ENCODE data around the gene PRDM8.
"Not testable (repeated sequence)": the region's sequence is repeated elsewhere in the genome, so short reads cannot be mapped to it uniquely, and the experiment has no call there.

Gene PRDM8

DNA sequence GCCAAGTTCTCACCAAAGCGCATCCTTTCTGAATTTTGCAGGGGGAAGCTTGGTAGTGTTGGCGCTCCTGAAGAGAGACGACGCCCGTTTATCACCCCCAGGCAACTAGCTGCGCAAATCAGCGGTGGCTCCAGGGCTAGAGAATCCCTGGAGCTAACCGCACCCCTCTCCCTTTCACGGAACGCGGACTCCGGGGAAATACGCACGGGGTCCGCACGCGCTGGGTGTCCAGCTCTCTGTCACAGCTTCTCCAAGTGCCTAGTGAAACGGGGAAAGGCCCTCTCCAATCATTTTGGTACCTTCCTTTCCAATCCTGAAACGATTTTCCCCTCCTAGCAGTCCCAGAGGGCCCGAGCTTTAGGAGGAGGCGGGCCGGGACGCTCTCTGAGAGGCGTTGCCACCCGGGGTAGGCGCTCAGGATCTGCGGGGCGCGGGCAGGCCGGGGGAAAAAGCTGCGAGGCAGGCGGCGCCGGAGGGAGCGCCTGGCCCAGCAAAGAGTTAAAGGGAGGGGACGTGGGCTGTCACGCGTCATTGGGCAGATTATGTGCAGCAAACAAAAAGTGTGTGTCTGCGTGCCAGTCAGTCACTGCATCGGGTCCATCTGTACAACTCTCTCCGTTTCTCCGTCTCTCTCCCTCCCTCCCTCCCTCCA lies at the start of gene PRDM8:
PRDM8 (plus strand) TSS at position 582 of the 652 bp plus-strand sequence. CDS start 2,578 bp downstream, outside the sequence.
- in situ Hi-C loops (cut with HindIII; ENCODE audit: low sequenced_read_pairs): no loop called here

DNA sequence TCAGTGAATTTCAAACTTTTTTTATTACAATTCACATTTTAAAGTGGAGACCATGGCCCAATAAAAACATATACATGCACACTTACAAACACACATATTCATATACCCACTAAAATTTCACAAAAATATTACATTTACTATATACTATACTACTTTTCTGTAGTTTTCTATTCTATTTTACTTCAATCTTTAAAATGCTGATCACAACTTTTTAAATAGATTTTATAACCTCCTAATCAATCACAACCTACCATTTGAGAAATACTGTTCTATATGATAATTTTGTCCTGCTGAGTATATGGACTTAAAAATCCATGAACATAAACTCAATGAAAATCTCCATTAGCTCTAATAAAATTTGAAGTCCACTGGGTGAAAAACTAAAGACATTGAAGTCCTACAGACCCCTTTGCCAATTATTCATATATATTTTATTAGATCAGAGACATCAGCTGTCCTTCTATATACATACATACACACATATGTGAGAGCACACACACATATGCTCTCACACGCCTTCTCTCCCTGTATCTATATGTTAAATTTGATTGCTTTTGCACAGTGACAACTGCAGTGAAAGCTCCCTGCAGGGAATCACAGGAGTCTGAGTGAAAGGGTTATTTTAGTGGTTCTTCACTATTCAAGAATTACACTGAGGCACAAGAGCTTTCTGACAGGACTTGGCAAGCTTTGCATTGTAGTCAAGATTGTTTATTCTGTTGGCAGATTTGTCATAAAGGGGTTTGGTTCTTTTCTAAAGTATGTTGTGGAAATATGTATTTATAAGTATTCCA lies 46.7 kb upstream of the PRDM8 start:
- in situ Hi-C loops (cut with HindIII; ENCODE audit: low sequenced_read_pairs): no loop called here

DNA sequence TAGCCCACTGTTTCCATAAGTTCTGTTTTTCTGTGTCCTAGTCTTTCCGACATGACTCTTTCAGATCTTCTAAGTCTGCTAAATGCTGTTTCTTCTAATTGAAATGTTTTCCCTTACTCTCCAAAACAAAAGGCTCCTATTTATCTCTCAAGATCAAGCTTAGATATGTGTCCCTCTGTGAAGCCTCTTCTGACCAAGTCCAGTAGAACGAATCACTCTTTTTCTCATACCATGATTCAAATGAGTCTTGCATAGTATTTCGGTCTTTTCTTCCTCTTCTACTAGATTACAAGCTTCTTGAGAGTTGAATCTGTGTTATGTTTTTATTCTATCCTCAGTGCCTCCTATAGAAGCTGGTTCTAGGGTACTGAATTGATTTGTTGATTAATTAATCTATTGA lies 45.3 kb upstream of the PRDM8 start:
- in situ Hi-C loops (cut with HindIII; ENCODE audit: low sequenced_read_pairs): no loop called here

DNA sequence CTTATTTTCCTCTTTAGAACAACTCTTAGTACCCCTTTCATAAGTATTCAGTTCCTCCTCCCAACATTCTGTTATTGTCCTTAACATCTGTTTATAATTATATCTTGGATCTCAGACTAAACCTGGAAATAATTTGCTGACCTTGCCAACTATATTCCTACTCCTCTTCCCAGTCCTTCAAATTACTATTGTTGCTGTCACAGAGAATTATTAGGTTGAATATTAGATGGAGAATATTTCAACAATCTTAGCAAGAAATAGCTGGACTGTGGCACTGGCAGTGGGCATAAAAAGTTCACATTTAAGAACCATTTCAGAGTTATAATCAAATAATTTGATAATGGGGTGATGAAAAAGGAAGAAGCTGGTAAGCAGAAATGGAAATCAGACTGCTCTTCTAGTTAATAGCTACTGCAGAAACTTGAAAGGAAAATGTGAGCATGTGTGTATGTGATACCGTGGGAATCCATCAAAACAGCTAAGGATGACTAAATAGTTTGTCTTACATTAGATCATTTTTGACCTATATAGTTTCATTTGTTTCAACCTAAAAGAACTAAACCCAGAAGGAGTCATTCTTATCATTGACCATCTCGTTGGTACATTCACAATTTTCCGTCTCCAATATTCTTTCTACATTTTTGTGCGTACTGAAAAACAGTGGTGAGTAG lies 43.3 kb upstream of the PRDM8 start:
- in situ Hi-C loops (cut with HindIII; ENCODE audit: low sequenced_read_pairs): no loop called here

DNA sequence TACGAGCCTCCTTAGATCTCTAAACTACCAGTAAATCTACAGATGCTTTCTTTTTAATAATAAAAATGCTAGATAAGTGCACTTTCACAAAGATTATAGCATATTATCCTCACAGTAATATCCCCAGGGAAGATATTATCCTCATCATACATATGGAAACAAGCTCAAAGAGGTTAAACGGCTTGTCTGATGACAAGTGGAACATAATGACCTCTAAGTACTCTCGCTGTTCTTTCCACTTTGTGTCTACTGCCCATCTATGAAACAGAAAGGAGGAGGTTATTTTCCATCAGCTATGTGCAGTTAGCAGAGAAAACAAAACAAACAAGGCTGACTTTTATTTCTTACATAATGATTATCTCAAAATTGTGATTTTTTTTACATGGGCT lies 42.8 kb upstream of the PRDM8 start:
- in situ Hi-C loops (cut with HindIII; ENCODE audit: low sequenced_read_pairs): no loop called here

DNA sequence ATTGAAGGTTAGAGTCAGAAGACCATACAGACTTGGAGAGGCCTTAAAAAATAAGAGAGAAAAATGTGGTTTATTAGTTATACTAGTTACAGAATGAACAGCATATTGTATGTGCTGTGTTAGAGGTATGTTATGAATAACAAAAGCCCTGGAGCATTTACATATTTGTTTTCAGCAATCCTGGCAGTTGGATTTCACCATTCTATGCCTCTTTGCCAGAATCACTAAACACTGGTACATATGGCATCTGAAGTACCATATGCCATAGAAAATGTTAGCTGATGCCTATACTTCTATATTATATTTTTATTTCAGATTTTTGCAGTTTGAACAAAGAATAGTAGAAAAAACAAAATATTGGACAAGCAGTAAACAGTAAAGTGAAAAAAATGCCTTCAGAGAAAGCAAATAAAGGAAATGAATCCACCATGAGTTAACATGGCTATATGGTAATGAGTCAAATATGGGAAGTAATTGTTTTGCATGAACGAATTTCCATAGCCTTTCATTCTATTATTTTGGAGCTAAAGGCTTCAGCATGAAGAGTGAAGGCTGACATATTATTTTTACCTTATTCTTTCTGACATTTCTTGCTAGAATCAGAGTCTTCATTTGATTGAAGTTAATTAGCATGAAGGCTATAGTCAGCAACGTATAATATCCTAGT lies 41.9 kb upstream of the PRDM8 start:
- in situ Hi-C loops (cut with HindIII; ENCODE audit: low sequenced_read_pairs): no loop called here

DNA sequence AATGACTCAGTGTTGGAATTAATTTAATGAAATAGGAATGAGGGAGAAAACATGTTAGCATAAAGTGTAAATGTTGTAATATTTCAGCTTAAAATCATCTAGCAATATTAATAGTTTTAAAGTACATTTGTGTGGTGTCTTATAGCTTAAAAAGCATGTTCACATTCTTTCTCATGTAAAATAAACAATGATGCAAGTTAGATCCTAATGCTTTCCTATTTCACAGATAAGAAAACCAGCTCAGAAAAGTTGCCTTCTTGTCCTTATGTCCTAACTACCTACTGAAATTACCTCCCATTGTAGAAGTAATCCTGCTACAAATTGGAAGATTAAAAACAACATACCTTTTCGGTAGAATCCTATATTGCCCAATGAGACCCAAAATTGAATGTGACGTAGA lies 40.9 kb upstream of the PRDM8 start:
- in situ Hi-C loops (cut with HindIII; ENCODE audit: low sequenced_read_pairs): no loop called here

DNA sequence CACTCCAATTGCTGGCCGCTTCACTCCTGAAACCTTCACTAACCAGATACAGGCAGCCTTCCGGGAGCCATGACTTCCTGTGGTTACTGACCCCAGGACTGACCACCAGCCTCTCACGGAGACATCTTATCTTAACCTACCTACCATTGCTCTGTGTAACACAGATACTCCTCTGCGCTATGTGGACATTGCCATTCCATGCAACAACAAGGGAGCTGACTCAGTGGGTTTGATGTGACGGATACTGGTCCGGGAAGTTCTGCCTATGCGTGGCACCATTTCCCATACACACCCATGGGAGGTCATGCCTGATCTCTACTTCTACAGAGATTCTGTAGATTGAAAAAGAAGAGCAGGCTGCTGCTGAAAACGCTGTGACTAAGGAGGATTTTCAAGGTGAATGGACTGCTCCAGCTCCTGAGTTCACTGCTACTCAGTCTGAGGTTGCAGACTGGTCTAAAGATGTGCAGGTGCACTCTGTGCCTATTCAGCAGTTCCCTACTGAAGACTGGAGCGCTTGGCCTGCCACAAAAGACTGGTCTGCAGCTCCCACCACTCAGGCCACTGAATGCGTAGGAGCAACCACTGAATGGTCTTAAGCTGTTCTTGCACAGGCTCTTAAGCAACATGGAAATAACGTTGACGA lies 35.8 kb upstream of the PRDM8 start:
- in situ Hi-C loops (cut with HindIII; ENCODE audit: low sequenced_read_pairs): no loop called here

DNA sequence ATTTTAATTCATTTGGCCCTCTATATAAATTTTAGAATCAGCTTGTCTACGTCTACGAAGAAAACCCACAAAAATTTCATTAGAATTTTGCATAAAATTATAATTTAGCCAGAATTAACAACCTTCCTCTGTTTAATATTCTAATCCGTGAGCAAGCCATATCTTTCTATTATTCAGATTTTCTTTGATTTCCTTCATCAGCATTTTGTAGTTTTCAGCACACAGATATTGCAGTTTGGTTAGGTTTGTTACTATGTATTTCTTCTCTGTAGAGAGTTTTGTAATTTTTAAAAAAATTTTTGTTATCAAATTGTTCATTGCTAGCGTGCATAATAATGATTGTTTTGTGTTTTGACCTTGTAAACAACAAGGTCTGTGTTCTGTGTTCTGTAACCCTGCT lies 34.9 kb upstream of the PRDM8 start:
- in situ Hi-C loops (cut with HindIII; ENCODE audit: low sequenced_read_pairs): no loop called here

DNA sequence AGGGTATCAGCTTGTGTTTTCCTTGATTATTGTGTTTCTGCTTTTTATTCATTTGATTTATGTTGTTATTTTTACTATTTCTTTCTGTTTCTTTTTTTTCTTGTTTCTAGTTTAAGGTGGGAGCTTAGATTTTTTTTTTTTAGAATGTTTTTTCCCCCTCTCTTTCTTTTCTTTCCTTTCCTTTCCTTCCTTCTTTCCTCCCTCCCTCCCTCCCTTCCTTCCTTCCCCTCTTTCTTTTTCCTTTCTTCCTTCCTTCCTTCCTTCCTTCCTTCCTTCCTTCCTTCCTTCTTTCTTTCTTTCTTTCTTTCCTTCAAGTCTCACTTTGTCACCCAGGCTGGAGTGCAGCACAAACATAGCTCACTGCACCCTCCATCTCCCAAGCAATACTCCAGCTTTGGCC lies 31.4 kb upstream of the PRDM8 start:
- in situ Hi-C loops (cut with HindIII; ENCODE audit: low sequenced_read_pairs): no loop called here

DNA sequence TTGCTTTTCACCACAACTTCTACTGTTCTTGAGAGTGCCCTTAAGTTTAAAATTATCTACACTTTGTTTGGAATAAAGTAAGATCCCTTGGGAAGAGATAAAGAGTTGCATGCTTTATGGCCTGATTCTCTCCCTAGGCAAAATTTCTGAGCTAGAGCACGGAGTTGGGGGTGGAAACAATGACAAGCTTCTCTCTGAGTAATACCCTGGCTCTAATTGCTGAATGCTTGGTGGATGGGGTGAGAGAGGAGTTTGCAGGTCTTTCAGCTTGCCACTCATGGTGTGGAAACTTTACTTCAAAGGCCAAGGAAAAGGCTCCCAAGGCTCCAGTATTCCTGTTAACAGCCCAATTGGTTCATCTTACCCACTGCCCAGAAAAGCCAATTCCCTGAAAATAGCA lies 26.1 kb upstream of the PRDM8 start:
- in situ Hi-C loops (cut with HindIII; ENCODE audit: low sequenced_read_pairs): no loop called here

DNA sequence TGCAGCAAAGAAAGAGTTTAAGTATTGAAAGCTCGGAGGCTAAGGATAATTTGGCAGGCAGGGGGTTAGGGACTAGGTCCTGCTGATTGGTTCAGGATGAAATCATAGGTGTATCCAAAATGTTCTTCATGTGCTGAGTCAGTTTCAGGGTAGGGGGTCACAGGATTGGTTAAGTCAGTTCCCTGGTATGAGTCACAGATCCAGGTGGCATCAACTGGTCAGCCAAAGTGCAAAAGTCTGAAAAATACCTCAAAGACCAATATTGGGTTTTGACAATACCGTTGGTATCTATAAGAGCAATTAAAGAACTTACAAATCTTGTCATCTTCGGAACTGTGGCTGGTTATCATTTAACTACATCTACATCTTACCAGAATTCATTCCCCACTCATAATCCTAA lies 25.6 kb upstream of the PRDM8 start:
- in situ Hi-C loops (cut with HindIII; ENCODE audit: low sequenced_read_pairs): no loop called here

DNA sequence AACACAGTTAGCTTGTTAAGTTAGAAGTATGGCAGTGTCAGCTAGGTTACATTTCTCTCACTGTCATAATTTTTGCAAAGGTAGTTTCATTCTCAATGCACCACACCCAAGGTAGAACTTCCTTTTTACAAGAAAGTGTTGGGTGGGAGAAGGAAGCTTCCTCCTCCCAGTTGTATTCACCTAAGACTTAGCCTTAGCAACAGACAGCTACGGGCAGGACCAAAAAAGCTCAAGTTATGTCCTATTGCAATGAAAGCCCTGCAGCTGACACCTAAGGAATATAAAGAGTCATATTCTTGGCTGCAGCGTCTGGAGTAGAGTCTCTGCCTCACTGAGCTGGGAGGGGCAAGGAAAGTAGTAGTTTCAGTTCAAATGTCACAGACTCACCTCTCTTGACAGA lies 25.1 kb upstream of the PRDM8 start:
- in situ Hi-C loops (cut with HindIII; ENCODE audit: low sequenced_read_pairs): no loop called here

DNA sequence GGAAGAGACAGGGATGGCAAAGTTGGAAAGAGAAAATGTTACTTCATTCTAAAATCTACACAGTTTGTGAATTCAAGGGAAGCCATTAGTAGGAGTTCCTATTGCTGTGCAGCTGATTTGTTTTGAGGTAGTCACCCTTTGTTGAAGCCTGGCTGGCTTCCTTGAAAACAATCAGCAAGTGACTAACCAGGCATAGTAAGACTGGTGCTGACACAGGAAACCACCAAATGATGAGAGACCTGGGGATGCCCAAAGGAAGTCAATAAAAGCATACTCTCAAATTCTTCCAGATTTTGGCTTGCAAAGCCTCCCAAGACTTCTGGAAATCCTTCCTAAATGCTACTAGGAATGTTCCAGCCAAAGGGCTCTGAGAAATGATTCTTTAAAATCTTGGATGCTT lies 23.9 kb upstream of the PRDM8 start:
- in situ Hi-C loops (cut with HindIII; ENCODE audit: low sequenced_read_pairs): no loop called here

DNA sequence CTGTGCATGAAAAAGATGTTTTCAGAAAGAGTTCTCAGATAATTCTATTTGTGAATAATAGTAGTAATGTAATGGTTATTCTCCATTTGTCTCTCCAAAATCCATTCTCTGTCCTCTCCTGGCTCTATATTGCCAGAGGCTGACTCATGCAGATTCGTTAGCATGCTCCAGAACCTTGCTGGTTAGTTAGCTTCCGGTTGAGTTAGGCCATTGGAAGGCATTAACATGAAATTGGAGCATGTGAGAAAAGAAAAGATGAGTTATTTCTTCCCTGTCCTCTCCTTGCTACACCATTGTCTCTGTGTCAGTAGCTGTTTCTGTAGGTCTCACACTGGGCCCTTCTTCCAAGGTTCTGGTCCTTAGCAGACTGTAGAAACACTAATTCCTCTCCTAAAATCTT lies 23.5 kb upstream of the PRDM8 start:
- in situ Hi-C loops (cut with HindIII; ENCODE audit: low sequenced_read_pairs): no loop called here

DNA sequence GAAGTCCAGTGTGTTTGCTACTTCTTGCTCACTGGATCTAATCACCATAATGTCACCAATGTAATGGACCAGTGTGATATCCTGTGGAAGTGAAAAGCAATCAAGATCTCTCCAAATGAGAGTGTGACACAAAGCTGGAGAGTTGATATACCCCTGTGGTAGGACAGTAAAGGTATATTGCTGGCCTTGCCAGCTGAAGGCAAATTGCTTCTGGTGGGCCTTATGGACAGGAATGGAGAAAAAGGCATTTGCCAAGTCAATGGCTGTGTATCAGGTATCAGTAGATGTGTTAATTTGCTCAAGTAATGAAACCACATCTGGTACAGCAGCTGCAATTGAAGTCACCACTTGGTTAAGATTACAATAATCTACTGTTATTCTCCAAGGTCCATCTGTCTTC lies 19.5 kb upstream of the PRDM8 start:
- in situ Hi-C loops (cut with HindIII; ENCODE audit: low sequenced_read_pairs): not testable (repeated sequence)

DNA sequence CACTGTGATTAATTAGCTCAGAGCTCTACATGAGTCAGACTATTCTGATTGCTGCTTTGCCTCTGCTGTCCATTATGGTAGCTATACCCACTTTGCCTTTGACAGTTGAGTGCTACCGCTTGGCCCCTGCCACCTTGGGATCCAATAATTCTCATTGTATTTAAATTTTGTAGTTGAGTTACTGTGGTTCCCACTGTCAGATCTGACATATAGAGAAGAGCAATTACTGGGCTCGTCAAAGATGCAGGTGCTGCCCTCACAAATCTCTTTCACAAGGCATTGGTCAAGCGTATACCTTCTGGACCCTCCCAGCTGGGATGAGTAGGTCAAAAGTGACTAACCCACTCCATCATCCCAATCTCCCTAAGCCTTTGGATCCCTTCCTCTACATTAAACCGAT lies 18.3 kb upstream of the PRDM8 start:
- in situ Hi-C loops (cut with HindIII; ENCODE audit: low sequenced_read_pairs): no loop called here

DNA sequence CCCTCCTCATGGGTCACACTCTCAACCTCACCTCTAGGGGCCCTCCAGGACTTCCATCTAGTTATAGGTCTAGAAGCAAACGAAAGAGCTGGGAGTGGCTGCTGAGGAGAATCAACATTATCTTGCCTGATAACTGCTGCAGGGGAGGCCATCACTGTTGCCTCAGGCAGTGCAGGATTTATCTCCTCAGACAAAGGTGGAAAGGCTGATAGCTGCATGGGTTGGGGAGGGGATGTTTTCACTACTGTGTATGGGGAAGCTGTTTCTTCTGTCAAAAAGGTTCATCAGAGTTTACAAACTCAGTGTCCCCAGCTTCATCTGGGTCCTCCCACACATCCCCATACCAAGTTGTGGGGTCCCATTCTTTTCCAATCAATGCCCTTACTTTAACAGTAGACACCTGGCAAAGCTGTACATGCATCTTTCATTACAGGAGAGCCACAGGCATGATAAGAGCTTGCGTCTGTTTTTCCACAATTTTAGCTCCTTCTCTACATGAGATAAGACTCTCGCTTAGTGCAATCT lies 17.6 kb upstream of the PRDM8 start:
- in situ Hi-C loops (cut with HindIII; ENCODE audit: low sequenced_read_pairs): no loop called here

DNA sequence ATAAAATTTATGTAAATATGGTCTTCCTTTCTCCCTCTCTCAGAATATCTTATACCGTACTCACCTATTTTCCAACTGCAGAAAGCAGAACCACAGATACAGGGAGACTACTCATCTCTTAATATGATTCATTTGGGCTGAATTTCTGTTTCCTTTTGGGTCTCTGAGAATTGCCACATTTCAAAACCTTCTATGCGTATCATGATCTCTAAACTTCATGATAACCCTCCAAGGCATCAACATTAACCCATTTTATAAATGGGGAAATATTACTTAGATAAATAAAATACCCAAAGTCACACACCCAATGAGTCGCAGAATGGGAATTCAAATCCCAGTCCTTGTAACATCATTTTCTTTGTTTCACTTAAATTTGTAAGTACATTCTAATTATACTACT lies 16.6 kb upstream of the PRDM8 start:
- in situ Hi-C loops (cut with HindIII; ENCODE audit: low sequenced_read_pairs): no loop called here

DNA sequence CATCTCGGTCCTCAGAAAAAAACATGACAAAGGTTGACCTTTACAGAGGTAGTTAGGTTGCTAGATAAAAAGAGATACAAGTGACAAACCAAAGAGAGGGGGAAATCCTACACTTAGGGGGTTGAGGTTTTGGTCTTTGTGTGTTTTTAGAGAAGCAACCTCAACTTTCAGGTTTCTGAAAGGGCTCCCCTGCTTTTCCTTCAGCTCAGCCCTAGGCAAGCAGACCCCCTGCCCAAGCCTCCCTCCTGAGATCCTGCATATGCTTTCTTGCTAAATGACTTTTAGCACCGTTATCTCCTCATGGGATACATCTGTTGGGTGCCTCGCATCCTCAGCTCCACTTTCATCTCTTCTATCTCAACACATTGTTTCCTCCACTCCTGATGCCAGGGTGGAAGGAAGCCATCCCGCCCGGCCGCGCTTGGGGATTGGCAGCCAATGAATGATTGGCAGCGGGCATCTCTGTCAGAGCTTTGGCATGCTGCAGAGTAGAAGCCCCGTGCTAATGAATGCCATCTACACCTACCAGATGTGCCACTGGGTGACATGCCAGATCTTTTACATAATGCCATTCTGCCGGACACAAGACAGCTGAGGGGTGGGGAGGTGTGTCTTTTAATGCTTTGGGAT lies 15.0 kb upstream of the PRDM8 start:
- in situ Hi-C loops (cut with HindIII; ENCODE audit: low sequenced_read_pairs): no loop called here

Measured in endothelial cell of hepatic sinusoid (primary cell).